Stimulated activated CD4-positive, alpha-beta T cell treated with anti-CD3 and anti-CD28 coated beads, Interleukin-12 subunit alpha, Interleukin-12 subunit beta, amount 100 ng/mL, for 24 hours (primary cell): ENCODE results near the gene CHST10.
"Not testable (repeated sequence)": the region's sequence is repeated elsewhere in the genome, so short reads cannot be mapped to it uniquely, and the experiment has no call there.

ENCODE experiments used
- DNase-seq, 2 experiments: peaks; one replicate each; pipeline ENCODE4 v3.0.0-alpha.2; 2020; ENCODE audit warnings: low read depth in 2 of 2

The CHST10 gene, protein sequence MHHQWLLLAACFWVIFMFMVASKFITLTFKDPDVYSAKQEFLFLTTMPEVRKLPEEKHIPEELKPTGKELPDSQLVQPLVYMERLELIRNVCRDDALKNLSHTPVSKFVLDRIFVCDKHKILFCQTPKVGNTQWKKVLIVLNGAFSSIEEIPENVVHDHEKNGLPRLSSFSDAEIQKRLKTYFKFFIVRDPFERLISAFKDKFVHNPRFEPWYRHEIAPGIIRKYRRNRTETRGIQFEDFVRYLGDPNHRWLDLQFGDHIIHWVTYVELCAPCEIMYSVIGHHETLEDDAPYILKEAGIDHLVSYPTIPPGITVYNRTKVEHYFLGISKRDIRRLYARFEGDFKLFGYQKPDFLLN

DNA sequence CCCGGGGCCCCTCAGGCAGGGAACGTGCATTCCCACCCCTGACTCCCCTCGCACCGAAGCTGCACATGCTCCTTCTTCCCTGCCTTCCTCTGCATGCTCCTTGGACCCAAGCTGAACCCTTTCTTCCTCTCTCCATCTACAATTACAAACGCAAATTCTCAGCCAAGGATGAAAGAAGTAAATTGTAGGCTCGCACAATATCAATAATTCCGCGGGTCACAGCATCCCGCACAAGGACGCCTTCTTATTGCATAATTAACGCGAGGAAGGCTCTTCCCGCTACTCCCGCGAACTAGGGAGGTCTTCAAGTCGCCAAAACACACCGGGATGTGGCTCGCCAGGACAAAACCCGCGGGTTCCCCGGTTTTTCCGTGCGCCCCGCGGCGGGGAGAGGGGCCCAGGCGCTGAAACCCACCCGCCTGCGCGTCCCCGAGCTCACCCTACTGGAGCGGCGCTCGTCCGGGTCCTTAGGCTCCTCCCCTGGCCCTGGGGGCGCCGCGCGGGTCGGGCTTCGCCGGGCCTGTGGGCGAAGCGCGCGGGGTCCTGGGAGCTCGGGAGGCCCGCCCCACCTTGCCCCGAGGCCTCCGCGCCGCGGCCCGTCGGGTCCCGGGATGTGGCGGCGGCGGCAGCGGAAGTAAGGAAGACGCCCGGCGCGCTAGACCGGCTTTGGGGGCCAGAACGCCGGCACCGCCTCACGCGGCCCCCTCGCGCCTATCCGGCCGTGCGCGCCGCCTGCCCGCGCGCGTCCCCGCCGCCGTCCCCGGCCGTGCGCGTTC lies at the start of gene CHST10:
Gene CHST10 (minus strand): TSS at position 734 of the 776 bp plus-strand sequence. CDS start 10,993 bp downstream, outside the sequence.
- peak; percentile 34 to 47 for DNase-seq

DNA sequence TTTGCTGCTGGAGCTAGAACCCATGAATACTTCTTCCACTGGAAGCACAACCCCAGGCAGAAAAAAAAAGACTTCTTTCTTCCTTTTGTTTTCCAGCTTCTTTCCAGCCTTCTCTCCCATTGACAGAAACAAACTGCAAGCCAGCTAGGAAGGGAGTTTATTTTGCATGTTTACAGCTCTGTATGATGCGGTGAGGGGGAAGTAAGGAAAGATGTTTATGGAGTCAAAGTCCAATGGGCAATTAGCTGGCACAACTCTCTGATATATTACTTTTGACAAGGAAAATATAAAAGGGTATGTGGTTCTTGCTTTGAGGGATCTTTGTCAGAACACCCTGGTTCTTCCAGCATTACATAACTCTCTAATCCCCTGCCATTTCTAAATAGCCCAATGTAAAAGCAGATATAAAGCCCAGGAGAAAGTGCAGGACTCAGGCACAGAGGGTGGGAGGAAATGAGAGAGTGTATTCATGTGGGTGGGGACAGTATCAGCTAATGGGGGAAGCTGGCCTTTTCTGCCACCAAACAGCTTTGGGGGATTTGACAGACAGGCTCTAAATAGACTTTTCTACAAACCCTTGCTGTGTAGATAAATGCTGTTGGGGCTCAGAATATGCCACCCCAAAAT lies 43.5 kb upstream of the CHST10 start:
- DNase-seq, result no peak

DNA sequence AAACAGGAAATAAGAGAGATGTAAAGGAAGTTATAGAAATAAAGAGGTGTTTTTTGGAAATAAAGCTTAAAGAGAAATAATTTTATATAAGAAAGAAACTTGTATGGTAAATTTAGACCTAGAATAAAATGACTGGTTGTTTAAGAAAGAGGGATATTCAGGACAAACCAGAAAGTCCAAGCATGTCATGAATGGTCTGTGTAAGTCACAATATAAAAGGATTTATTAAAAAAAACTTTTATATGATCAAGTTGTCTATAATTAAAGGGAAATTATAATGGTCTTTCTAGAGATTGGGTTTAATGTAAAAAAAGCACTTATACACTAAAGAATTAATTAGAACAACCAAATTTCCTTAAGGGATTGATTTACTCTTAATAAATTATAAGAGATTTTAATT lies 38.9 kb upstream of the CHST10 start:
- not testable (repeated sequence) for DNase-seq

DNA sequence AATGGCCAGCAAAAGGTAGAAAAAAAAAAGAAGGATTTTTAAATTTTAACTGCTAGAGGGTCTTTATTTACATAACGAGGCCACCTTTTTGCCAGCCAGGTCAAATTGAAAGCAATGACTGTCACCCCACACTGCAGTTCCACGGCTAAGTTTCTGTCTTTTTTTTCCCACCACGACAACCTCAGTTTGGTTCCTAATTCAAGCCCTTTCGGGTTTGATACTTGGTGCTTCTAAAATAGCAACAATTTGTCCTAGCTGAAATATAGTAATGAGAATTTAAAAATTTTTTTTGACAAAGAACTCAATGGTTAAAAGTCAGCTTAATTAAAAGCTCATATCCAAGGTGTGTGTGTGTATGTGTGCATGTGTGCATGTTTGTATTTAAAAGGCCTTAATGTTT lies 36.4 kb upstream of the CHST10 start:
- no peak for DNase-seq

DNA sequence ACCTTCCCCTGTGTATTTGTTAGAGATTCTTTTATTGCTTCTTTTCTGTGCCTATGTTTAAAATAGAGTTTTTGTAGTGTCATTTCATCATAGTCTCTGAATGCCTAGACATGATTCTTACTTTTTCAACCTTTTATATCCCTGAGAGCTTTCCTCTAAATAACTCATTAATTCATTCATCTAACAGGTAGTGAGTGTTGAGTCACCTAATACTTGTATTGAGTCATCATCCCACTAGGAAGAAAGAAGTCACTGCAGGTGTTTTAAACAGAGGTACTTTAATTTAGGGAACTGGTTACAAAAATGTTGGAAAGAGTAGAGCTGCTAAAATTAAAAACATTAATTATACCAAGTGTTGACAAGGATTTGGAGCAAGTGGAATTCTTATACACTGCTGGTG lies 34.3 kb upstream of the CHST10 start:
- DNase-seq, result no peak

DNA sequence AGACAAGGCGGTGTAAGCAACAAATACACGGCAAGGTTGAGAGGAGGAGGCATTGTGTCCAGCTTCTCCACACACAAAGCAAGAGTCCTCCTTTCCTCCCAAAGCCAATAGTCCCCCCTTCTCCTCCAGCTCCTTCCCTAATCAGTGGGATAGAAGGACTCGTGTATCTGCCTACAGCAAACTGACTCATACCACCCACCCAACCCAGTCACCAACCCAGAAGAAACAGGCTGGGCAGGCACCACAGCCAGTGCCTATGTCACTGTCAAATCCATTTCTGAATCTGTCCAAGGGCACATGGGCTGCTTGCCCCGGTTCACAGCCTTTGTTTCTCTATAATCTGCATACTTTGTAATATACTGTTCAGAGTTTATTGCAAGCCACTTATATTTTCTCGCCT lies 33.6 kb upstream of the CHST10 start:
- no peak for DNase-seq

DNA sequence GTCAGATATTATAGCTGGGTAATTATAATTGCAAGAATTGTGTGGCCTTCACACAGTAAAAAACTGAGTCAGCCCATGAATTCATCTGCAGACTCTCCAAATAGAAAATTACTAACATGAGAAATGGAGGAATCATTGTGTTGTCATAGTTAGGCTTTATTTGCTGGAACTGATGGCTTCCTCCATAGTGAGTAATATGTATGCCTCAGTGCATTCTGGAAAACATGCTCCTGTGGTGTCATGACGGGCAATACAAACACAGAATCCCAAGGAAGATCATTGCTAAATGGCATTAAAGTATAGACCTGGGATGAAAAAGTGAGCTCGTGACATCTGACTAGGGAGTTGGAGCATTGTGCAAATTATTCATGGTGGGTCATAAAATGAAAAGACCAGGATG lies 29.2 kb upstream of the CHST10 start:
- DNase-seq, result no peak

DNA sequence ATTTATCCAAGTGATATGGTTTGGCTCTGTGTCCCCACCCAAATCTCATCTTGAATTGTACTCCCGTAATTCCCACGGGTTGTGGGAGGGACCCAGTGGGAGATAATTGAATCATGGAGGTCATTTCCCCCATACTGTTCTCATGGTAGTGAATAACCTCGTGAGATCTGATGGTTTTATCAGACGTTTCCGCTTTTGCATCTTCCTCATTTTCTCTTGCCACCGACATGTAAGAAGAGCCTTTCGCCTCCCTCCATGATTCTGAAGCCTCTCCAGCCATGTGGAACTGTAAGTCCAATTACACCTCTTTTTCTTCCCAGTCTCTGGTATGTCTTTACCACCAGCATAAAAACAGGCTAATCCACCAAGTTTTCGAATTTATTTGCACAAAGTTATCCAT lies 20.3 kb upstream of the CHST10 start:
- no peak for DNase-seq

DNA sequence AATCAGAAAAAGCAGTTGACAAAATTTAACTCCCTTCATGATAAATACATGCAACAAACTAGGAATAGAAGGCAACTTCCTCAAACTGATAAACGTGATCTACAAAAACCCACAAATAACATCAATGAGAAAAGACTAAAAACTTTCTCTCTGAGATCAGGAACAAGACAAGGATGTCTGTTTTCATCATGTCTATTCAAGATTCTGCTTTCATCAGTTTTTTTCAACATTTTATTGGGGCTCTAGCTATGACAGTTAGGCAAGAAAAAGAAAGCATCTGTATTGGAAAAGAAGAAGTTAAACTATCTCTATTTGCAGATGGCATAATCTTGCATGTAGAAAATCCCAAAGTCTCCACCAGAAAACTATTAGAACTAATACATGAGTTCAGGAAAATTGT lies 12.3 kb upstream of the CHST10 start:
- DNase-seq, result no peak

DNA sequence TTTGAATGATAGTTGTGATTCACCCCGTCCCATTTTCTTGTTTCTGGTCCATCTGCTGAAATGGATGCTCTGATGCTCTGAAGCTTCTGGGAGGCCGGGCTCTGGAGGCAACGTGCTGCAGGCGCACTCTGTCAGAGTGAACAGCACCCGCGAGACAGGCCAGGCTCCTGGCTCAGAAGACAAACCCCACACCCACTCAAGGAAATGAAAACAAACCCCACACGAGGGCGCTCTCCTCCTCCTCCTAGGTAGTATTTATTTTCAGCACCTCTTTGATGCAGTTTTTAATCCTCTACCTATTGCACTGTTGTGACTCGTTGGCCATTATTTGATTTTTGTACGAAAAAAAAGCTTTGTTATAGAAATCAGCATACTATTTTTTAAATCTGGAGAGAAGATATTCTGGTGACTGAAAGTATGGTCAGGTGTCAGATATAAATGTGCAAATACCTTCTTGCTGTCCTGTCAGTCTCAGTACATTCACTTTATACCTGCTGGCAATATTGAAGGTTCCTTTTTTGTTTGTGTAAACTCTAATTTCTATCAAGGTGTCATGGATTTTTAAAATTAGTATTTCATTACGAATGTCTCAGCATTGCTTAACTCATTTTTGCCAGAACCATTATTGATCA lies 10.3 kb upstream of the CHST10 start:
- peak; percentile 28 to 70 for DNase-seq

DNA sequence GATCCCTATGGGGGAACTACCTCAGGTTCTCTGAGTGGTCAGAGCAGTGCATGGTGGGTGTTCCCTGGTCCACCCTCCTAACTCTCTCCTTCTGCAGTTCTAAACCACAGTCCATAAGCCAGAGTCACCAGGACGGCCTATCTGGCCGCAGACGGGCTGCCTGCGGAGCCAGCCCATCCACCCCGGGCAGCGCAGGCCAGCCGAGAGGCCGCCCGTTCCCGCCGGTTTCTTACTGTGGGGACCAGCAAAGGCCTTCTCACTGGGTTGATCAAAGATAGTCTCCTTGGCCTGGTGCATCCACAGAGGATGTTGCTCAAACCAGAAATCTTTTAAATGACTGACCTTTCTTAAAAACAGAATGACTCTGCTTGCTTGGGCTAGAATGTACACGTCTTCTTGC lies 9.6 kb upstream of the CHST10 start:
- DNase-seq, result no peak

DNA sequence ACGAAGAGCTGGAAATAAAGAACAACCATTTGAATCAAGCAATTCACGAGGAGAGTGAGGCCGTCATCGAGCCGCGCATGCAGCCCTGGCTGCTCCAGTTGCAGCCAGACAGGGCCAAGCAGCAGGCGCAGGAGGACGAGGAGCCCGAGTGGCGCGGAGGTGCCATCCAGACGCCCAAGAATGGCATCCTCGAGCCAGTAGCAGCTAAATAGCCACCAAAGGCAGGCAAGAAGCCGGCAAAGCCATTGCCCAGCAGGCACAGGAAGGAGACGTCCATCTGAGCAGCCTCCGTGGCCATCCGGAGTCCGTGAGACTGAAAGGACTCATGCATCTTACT lies 8.9 kb upstream of the CHST10 start:
- no peak for DNase-seq

DNA sequence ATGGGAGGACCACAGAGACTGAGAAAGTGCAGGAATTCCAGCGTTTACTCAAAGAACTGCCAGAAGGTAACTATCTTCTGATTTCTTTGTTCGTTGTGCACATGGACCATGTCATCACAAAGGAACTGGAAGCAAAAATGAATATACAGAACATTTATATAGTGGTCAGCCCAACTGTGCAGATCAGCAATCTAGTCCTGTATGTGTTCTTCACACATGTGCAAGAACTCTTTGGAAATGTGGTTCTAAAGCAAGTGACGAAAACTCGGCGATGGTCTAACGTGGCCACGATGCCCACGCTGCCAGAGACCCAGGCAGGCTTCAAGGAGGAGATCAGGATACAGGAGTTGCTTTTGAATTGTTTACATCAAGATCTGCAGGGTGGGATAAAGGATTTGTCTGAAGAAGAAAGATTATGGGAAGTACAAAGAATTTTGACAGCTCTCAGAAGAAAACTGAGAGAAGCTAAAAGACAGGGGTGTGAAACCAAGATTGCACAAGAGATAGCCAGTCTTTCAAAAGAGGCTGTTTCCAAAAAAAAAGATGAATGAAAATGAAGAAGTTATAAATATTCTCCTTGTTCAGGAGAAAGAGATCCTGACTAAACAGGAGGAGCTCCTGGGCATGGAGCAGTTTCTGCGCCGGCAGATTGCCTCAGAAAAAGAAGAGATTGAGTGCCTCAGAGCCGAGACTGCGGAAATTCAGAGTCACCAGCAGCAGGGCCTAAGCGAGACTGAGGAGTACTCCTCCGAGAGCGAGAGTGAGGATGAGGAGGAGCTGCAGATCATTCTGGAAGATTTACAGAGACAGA lies 8.3 kb upstream of the CHST10 start:
- no peak for DNase-seq

DNA sequence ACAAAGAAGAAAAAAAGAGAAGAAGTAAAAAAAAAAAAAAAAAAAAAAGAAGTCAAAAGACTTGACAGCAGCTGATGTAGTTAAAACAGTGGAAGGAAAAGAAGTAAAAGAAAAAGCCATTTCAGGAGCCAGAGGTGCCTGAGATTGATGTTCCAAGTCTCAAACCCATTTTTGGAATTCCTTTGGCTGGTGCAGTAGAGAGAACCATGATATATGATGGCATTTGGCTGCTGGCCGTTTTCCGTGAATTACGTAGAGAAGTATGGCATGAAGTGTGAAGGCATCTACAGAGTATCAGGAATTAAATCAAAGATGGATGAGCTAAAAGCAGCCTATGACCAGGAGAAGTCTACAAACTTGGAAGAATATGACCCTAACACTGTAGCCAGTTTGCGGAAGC lies 7.6 kb upstream of the CHST10 start:
- DNase-seq, result no peak

DNA sequence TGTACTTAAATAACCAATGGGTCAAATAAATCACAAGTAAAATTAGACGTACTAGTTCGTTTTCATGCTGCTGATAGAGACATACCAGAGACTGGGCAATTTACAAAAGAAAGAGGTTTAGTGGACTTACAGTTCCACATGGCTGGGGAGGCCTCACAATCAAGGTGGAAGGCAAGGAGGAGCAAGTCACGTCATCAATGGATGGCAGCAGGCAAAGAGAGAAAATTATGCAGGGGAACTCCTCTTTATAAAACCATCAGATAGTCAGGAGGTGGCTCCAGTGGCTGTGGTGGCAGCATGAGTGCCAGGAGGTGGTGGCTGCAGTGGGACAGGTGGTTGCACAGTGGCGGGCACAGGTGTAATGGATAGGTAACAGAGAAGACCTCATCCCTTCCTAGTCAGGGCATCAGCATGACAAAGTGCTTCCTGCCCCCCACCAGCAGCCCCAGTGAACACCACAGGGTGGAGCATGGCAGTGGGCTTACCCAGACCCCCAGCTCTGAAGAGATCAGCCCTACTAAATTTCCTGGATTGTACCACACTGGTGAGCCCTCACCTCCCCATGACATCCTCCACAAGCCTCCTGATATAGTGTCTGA lies 6.9 kb upstream of the CHST10 start:
- no peak for DNase-seq

DNA sequence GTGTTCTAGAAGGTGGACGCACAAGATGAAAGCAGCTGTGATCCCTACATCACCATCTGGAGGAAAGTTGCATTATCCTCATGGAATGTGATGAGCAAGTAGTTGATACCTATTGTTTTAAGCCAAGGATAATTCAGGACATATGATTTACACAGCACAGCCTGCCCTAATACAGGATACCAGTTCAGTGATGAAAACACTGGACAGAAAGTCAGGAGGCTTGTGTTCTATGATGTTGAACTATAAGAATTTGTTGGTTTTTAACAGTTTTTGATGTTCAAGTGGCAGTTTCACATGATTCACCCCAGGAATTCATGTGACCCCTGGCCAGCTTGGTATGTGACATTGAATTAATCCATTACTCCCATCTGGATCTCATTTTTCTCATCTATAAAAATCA lies 6.2 kb upstream of the CHST10 start:
- no peak for DNase-seq

DNA sequence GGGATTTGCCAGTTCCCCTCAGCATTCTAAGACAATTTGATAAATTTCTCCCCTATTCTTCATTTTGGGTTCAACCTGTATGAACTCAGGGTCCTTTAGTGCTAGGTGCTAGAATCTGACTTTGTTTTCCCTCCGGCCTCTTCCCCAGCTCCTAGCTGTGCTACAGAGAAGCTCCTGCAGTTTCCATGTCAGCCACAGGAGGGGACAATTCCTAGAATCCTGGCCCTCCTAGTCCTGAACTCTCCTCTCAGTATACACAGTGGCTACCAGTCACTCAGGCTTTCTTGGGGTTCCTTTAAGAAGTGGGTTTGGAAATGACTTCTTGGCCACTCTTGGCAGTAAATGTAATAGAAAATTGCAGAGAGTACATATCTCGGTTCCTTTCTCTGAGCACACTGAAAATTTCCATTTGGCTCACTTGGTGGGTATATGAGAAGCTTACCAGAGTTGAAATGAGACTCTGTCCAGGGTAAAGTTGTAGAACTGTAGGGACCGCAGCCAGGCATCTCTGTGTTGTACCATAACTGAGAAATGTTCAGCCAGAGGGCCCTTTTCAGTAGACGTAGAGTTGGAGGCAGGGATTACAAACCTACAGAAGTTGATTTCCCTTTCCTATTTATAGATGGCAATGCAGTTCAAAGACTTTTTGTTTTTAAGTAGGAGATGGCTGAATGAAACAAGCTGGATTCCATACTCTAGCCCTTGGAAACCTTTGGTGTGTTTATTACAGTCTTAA lies 5.0 kb upstream of the CHST10 start:
- DNase-seq, result no peak

DNA sequence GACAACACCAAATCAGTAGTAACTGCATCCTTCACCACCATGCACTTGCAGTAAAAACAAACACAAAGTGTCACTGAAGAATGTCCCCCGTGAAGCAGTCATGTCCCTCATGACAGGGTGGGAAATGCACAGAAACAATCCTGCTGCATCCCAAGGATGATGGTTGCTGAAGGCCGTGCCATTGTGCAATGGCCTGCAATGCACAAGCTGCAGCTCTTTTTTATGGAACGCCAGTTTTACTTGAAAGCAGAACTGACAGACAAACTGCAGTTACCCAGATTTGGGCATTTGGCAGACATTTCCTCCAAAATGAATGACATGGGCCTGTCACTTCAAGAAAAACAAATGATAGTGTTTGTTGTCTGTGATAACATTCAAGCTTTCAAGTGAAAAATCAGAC lies 2.4 kb upstream of the CHST10 start:
- no peak for DNase-seq

DNA sequence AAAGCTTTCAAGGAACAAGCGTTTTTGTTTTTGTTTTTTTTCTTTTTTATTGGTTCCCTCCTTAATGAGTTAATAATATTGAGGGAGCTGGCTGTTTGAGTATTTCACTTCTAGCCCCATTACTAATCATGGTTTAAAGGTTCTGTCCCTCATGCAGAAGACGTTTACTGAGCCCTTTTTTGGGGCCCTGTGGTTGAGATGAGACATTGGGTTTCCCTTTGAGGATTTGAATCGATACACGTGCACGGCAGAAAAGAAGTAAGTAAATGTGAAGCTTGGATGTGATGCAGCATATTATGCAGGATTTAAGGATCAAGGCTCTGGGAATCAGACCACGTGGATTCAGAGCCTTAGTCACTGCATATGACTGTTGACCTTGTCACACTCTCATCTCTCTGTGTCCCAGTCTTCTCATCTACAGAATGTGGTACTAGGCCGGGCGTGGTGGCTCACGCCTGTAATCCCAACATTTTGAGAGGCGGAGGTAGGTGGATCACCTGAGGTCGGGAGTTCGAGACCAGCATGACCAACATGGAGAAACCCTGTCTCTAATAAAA lies 1.0 kb upstream of the CHST10 start:
- no peak for DNase-seq

DNA sequence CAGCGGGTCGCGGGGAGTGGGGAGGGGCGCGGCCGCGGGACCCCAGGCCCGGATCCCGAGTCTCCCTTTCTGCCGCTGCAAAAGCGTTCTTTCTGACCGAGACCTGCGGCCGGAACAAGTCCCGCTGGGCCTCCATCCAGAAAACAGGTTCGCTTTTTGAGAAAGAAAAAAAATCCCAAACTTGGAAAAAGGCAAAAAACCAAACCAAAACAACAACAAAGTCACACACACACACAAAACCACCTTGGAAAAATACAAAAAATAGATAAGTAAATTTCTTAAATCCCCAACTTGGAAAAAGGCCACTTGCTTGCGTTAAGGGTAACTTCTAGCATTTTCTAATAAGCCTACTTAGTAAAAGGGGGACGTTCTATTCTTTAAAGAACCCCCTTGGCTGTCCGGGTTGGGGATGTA lies 250 bp upstream of the CHST10 start:
- no peak for DNase-seq
